ENCODE results near the gene ZNRF2.

DNA sequence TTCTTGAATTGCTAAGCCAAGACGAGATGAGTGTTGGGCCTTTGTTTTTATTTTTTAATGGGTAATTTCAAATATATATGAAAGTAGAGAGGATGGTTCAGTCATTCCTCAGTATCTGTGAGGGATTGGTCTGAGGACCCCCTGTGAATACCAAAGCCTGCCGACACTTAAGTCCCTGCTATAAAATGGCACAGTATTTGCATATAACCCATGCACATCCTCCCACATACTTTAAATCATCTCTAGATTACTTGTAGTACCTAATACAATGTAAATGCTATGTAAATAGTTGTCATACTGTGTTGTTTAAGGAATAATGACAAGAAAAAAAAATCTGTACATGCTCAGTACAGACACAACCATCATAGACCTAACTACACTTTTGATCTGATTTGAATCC, 120.8 kb downstream of the ZNRF2 start:
- TF ChIP-seq POLR2A (IDR thresholded peaks at IDR 0.05): no peak
- no peak for TF ChIP-seq CTCF (IDR thresholded peaks at IDR 0.05)

Data from ovary (tissue), 3 donors.